Mesothelial cell of epicardium (in vitro differentiated cells): ENCODE results near the gene SLC38A8. TPM values are rescaled to one million over a fixed set of nuclear protein-coding genes. Genes with fewer than 3 reads are reported as not detected.

Experiments
- DNase-seq, 2 experiments: peaks; one replicate each; pipeline ENCODE4 v3.0.0; 2021; ENCODE audit warnings: low spot score in 2 of 2; ENCODE audit not compliant: unreplicated experiment in 2 of 2
- H3K27ac Mint-ChIP-seq: 2 replicates; pipeline ENCODE4 v1.8.0; 2021; ENCODE audit warnings: mixed read lengths
- H3K27me3 Mint-ChIP-seq: 2 replicates; pipeline ENCODE4 v1.8.0; 2021; ENCODE audit warnings: low read depth, mixed read lengths
- H3K36me3 Mint-ChIP-seq: 2 replicates; pipeline ENCODE4 v1.8.0; 2021; ENCODE audit warnings: mixed read lengths
- H3K4me1 Mint-ChIP-seq: 2 replicates; pipeline ENCODE4 v1.8.0; 2021; ENCODE audit warnings: mixed read lengths
- H3K4me3 Mint-ChIP-seq: 2 replicates; pipeline ENCODE4 v1.8.0; 2021; ENCODE audit warnings: mild to moderate bottlenecking, moderate library complexity, mixed read lengths
- H3K9me3 Mint-ChIP-seq: 2 replicates; pipeline ENCODE4 v1.8.0; 2021; ENCODE audit warnings: mixed read lengths
- total RNA-seq: library from RNA; stranded (reverse); gene quantifications from 3 replicates; pipeline ENCODE4 v1.2.1, GENCODE V29; 2021
- TF ChIP-seq, protein P1 (sequence below): fragments of 200-600 bp; sonication (generic); IDR thresholded peaks from one replicate; pipeline ENCODE4 v1.5.0; 2021; ENCODE audit warnings: antibody characterized with exemption; ENCODE audit not compliant: unreplicated experiment

Gene SLC38A8
- total RNA-seq, 1 donor from 2014 or later = not detected

DNA sequence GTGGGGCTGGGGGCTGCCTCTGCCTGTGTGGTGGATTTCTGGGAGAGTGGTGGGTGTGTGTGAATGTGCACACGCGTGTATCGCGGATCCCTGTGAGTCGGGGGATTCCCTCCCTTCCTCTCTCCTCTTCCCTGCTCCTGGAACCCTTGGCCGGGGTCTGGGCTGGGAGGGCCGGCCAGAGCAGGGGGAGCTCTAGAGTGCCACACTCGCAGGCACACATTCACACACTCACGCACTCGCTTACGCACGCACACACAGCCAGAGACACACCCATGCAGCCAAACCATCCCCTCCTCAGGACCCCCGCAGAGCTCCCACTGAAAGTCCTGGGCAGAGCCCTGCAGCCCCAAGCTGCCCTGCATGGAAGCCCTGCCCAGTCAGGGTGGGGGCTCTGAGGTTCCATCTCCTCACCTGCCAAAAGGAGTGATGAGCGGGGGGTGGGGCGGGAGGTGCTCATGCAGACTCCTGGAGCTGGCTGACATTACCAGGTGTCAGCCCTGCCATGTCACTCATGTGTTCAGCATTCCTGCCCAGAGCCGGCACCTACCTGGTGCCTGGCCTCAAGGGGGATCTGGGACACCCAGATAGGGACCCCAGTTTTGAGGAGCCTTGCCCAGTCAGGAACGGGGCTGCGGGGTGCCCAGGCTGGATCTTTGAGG, 72.7 kb downstream of the SLC38A8 start:
- DNase-seq = no peak
- TF ChIP-seq, protein P1, sequence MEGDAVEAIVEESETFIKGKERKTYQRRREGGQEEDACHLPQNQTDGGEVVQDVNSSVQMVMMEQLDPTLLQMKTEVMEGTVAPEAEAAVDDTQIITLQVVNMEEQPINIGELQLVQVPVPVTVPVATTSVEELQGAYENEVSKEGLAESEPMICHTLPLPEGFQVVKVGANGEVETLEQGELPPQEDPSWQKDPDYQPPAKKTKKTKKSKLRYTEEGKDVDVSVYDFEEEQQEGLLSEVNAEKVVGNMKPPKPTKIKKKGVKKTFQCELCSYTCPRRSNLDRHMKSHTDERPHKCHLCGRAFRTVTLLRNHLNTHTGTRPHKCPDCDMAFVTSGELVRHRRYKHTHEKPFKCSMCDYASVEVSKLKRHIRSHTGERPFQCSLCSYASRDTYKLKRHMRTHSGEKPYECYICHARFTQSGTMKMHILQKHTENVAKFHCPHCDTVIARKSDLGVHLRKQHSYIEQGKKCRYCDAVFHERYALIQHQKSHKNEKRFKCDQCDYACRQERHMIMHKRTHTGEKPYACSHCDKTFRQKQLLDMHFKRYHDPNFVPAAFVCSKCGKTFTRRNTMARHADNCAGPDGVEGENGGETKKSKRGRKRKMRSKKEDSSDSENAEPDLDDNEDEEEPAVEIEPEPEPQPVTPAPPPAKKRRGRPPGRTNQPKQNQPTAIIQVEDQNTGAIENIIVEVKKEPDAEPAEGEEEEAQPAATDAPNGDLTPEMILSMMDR = no peak
- H3K4me3 Mint-ChIP-seq = peak overlapping the region; percentile 52
- peaks cover 8% of the 10 kb centered on the region for H3K4me1 Mint-ChIP-seq
- no peak overlapping the region for H3K27ac Mint-ChIP-seq
- no peaks in the 10 kb centered on the region for H3K36me3 Mint-ChIP-seq
- peaks cover 20% of the 10 kb centered on the region for H3K27me3 Mint-ChIP-seq
- no peaks in the 10 kb centered on the region for H3K9me3 Mint-ChIP-seq

DNA sequence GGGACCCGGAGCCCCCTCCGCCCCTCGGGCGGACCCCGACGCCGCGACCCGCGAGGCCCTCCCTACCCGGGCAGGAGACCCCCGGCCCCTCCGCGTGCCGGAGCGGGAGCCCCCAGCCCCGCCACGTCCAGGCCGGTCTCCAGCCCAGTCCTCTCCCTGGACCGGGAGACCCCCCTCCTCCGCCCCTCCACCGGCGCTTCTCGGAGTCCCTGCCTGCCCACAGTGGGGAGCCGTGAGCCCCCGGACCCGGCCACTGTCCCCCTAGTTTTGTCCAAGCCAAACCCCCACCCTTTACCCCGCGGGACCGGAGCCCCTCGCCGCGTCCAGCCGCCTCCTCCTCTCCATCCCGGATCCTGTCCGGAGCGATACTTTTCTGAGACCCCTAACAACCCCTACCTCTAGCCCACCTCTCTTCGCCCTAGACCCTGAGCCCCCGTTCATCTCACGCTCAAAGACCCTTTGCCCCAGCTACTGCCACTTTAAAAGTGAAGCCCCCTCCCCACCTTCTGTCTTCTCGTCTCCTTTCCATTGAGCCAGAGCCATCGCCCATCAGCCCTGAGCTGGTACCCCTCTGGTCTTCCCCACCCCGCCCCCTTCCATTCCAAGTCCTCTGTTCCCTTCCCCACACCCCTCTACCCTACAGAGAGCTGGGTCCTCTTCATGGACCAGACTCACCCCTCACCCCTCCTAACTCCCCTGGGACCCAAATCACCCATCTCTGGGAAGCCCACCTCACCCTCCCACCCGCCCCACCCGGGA, 73.5 kb downstream of the SLC38A8 start:
- no peak overlapping the region for H3K27ac Mint-ChIP-seq
- H3K27me3 Mint-ChIP-seq = peaks cover 17% of the 10 kb centered on the region
- no peaks in the 10 kb centered on the region for H3K9me3 Mint-ChIP-seq
- no peak for DNase-seq
- H3K4me3 Mint-ChIP-seq = peak overlapping the region; percentile 64
- no peaks in the 10 kb centered on the region for H3K36me3 Mint-ChIP-seq
- TF ChIP-seq, protein P1 = no peak
- H3K4me1 Mint-ChIP-seq = peaks cover 2% of the 10 kb centered on the region

DNA sequence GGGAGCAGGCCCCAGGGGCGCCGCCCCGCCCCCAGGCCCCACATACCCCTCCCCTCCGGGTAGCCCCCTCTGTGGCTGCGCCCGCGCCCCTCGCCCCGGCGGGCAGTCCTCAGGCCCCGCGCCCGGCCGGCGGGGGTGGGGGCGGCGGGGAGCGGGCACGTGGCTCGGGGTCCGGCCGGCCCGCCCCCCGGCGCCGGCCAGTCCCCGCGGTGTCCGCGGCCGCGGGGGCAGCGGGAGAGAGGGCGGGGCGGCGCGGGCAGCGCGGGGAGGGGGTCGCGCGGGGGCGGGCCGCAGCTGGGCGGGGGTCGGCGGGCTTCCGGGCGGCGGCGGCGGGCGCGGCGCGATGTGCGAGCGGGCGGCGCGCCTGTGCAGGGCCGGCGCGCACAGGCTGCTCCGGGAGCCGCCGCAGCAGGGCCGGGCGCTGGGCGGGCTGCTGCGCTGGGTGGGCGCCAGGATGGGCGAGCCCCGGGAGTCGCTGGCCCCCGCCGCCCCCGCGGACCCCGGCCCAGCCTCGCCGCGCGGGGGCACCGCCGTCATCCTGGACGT, 74.2 kb downstream of the SLC38A8 start:
- DNase-seq = no peak
- Mint-ChIP-seq H3K36me3 (no peaks in the 10 kb centered on the region), H3K4me3 (peak overlapping the region; percentile 62)

DNA sequence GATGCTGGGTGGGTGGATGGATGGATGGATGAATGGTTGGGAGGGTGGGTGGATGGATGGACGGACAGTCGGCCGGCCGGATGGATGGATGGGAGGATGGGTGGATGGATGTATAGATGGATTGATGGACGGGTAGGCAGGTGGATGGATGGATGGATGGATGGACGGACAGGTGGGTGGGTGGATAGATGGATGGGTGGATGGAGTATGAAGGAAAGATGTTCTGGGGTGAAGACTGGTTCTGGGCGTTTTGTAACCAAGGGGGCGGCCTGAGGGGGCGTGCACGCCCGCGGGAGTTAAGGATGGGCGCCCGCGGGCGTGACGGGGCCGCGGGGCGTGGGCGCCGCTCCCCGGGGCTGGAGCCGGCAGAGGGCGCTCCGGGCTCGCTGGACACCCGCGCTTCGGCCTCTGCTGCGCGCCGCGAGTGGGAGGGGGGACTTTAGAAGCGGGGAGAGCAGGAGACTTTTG, 74.7 kb downstream of the SLC38A8 start, which contains the start of gene NECAB2:
NECAB2 (plus strand) TSS at position 407 of the 468 bp plus-strand sequence. CDS start 405 bp downstream, outside the sequence.
- Mint-ChIP-seq H3K36me3 (no peaks in the 10 kb centered on the region), H3K4me3 (peak within 1 kb of the TSS; percentile 64), H3K27ac (no peak within 1 kb of the TSS), H3K27me3 (peaks cover 17% of the 10 kb centered on the region), H3K4me1 (peaks cover 2% of the 10 kb centered on the region), H3K9me3 (no peaks in the 10 kb centered on the region)
- DNase-seq = peak; percentile 53 to 75
- TF ChIP-seq, protein P1 = peak; percentile 45

More for the DNA sequence above, 74.2 kb downstream of the SLC38A8 start:
- peaks cover 17% of the 10 kb centered on the region for H3K27me3 Mint-ChIP-seq
- H3K27ac Mint-ChIP-seq = no peak overlapping the region
- TF ChIP-seq, protein P1 = no peak
- H3K9me3 Mint-ChIP-seq = no peaks in the 10 kb centered on the region
- H3K4me1 Mint-ChIP-seq = peaks cover 2% of the 10 kb centered on the region

DNA sequence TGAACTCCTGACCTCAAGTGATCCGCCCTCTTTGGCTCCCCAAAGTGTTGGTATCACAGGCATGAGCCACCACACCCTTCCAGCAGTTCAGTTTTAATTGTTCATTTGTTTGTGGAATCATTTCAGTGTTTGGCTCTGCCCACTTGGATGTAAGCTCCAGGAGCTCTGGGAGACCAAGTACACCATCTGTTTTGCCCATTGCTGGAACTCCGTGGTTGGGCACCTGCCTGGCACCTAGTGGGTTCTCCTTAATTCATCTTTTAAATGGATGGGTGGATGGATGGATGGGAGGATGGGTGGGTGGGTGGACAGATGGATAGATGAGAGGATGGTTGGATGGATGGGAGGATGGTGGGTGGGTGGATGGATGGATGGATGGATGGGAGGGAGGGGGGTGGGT, 75.5 kb downstream of the SLC38A8 start:
- Mint-ChIP-seq H3K4me3 (peak overlapping the region; percentile 24), H3K27ac (no peak overlapping the region), H3K27me3 (peaks cover 17% of the 10 kb centered on the region), H3K36me3 (no peaks in the 10 kb centered on the region), H3K9me3 (no peaks in the 10 kb centered on the region), H3K4me1 (peaks cover 2% of the 10 kb centered on the region)
- no peak for DNase-seq
- TF ChIP-seq, protein P1 = no peak
